ENCODE measurements around the gene NINJ1.

DNA sequence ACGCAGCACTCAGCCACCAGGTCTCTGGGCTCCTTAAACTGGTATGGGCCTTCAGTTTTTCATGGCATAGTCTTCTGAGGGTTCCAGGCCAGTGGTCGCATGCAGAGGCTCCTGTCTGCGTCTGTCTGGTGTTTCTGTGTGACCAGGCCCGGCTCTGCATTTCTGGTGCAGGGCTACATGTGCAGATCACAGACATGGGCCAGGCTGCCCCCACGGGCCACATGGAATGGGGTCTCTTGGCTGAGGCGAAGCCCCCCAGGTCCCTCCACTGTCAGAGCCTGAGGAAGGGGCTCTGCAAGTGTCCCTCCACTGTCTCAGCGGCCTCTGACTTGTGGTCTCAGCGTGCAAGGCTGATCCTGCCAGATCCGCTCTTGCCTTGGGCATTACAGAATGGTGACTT is 53.6 kb downstream of the NINJ1 start:
- TF ChIP-seq GATA2 (IDR thresholded peaks at IDR 0.05; ENCODE audit: low read depth, low read length): no peak
- TF ChIP-seq GATA3 (IDR thresholded peaks at IDR 0.05; ENCODE audit: low read depth, low read length): no peak
